ENCODE data around the gene FGF12. TPM values are rescaled to one million over a fixed set of nuclear protein-coding genes. Genes with fewer than 3 reads are reported as not detected.

FGF12 gene
- total RNA-seq, 1 experiment from 2014 or later, result 0.51 TPM

DNA sequence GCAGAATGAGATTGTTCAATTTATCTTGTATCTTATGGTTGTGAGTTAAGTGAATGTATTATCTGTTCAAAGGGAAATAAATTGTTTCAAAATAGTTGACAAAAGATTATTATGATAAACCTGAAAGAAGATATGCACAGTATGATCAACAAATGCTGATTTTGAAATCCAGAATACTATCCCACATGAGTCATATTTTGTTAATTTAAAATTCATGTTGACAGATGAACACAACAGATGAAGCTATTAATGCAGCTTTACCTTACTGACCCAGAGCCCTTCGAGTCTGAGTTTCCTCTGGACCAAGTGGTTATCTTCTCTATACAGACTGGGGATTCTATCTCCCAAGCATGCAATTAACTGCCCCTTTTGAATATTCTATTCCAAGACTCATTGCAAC, 482.8 kb downstream of the FGF12 start:
- H3K9me3 ChIP-seq (ENCODE audit: control insufficient read depth, insufficient read depth, low read depth, low read length), result peaks cover 6% of the 10 kb centered on the region; the same call in 1 of the 2 replicates
- ChIA-PET POLR2A (no interaction called here), CTCF (no interaction called here)
- TF ChIP-seq, protein P1, sequence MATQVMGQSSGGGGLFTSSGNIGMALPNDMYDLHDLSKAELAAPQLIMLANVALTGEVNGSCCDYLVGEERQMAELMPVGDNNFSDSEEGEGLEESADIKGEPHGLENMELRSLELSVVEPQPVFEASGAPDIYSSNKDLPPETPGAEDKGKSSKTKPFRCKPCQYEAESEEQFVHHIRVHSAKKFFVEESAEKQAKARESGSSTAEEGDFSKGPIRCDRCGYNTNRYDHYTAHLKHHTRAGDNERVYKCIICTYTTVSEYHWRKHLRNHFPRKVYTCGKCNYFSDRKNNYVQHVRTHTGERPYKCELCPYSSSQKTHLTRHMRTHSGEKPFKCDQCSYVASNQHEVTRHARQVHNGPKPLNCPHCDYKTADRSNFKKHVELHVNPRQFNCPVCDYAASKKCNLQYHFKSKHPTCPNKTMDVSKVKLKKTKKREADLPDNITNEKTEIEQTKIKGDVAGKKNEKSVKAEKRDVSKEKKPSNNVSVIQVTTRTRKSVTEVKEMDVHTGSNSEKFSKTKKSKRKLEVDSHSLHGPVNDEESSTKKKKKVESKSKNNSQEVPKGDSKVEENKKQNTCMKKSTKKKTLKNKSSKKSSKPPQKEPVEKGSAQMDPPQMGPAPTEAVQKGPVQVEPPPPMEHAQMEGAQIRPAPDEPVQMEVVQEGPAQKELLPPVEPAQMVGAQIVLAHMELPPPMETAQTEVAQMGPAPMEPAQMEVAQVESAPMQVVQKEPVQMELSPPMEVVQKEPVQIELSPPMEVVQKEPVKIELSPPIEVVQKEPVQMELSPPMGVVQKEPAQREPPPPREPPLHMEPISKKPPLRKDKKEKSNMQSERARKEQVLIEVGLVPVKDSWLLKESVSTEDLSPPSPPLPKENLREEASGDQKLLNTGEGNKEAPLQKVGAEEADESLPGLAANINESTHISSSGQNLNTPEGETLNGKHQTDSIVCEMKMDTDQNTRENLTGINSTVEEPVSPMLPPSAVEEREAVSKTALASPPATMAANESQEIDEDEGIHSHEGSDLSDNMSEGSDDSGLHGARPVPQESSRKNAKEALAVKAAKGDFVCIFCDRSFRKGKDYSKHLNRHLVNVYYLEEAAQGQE (IDR thresholded peaks at IDR 0.05; ENCODE audit: insufficient read depth in 1 of 2, low read depth in 2 of 2, low read length in 1 of 2), result no peak
- TF ChIP-seq SIN3A (IDR thresholded peaks at IDR 0.05; ENCODE audit: borderline replicate concordance, insufficient read depth, low read depth, low read length) (no peak), POLR2AphosphoS5 (IDR thresholded peaks at IDR 0.05; ENCODE audit: low read depth, low read length) (no peak), TCF7L2 (IDR thresholded peaks at IDR 0.05; ENCODE audit: low read depth, low read length) (no peak)
- TF ChIP-seq, protein P2, sequence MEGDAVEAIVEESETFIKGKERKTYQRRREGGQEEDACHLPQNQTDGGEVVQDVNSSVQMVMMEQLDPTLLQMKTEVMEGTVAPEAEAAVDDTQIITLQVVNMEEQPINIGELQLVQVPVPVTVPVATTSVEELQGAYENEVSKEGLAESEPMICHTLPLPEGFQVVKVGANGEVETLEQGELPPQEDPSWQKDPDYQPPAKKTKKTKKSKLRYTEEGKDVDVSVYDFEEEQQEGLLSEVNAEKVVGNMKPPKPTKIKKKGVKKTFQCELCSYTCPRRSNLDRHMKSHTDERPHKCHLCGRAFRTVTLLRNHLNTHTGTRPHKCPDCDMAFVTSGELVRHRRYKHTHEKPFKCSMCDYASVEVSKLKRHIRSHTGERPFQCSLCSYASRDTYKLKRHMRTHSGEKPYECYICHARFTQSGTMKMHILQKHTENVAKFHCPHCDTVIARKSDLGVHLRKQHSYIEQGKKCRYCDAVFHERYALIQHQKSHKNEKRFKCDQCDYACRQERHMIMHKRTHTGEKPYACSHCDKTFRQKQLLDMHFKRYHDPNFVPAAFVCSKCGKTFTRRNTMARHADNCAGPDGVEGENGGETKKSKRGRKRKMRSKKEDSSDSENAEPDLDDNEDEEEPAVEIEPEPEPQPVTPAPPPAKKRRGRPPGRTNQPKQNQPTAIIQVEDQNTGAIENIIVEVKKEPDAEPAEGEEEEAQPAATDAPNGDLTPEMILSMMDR (IDR thresholded peaks at IDR 0.05), result no peak
- no peaks in the 10 kb centered on the region for H3K4me1 ChIP-seq (ENCODE audit: control insufficient read depth, insufficient read depth, low read length)
- DNase-seq (ENCODE audit: low read depth, low spot score), result no peak
- intact Hi-C loops (cut with micrococcal nuclease; ENCODE audit: unreplicated experiment), result no loop called here
- ATAC-seq, result no peak
- H3K36me3 ChIP-seq (ENCODE audit: control insufficient read depth, insufficient read depth, low read length), result no peaks in the 10 kb centered on the region
- no peak overlapping the region for H3K27ac ChIP-seq (ENCODE audit: low read length)
- in situ Hi-C loops (cut with HindIII; ENCODE audit: low pct_unique_long_range_greater_than_20kb, low sequenced_read_pairs), result no loop called here
- BruUV-seq (replicated peaks), result no TSS peak
- H3K4me3 ChIP-seq (ENCODE audit: low read depth in 2 of 2, low read length in 2 of 2), result no peak overlapping the region
- no peaks in the 10 kb centered on the region for H3K27me3 ChIP-seq (ENCODE audit: control insufficient read depth, insufficient read depth, low read length)

DNA sequence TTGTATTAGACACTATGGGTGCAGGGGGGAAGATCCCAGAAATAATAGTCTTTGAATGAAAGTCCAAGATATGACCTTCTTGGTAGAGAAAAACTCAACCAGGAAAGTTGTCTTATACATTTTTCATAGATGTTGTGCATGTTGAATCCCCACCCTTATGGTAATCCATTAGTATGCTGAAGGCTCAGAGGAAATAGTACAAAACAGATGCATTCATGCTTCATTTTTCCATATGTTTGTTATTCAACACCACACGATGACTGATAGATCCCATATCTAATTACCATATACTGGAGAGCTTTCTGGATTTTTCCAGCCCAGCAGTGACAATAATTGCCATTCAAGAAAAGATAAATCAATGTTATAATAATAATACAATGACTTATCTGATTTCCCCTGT, 487.4 kb downstream of the FGF12 start:
- POLR2A ChIA-PET, result no interaction called here
- TF ChIP-seq, protein P2 (IDR thresholded peaks at IDR 0.05), result no peak
- TF ChIP-seq, protein P1 (IDR thresholded peaks at IDR 0.05; ENCODE audit: insufficient read depth in 1 of 2, low read depth in 2 of 2, low read length in 1 of 2), result no peak
- TF ChIP-seq SIN3A (IDR thresholded peaks at IDR 0.05; ENCODE audit: borderline replicate concordance, insufficient read depth, low read depth, low read length) (no peak), TCF7L2 (IDR thresholded peaks at IDR 0.05; ENCODE audit: low read depth, low read length) (no peak), POLR2AphosphoS5 (IDR thresholded peaks at IDR 0.05; ENCODE audit: low read depth, low read length) (no peak)
- BruUV-seq (replicated peaks), result no TSS peak
- H3K36me3 ChIP-seq (ENCODE audit: control insufficient read depth, insufficient read depth, low read length), result no peaks in the 10 kb centered on the region
- in situ Hi-C loops (cut with HindIII; ENCODE audit: low pct_unique_long_range_greater_than_20kb, low sequenced_read_pairs) (no loop called here), intact Hi-C loops (cut with micrococcal nuclease; ENCODE audit: unreplicated experiment) (no loop called here)
- DNase-seq (ENCODE audit: low read depth, low spot score), result no peak
- peaks cover 7% of the 10 kb centered on the region; the same call in 1 of the 2 replicates for H3K9me3 ChIP-seq (ENCODE audit: control insufficient read depth, insufficient read depth, low read depth, low read length)
- no peak overlapping the region for H3K4me3 ChIP-seq (ENCODE audit: low read depth in 2 of 2, low read length in 2 of 2)
- no peaks in the 10 kb centered on the region for H3K27me3 ChIP-seq (ENCODE audit: control insufficient read depth, insufficient read depth, low read length)
- ATAC-seq, result no peak
- CTCF ChIA-PET, result no interaction called here
- H3K4me1 ChIP-seq (ENCODE audit: control insufficient read depth, insufficient read depth, low read length), result no peaks in the 10 kb centered on the region
- no peak overlapping the region for H3K27ac ChIP-seq (ENCODE audit: low read length)

Data from Panc1 (cell line).